Measurements from ENCODE around the gene SHMT1.
"Not testable (repeated sequence)": the region's sequence is repeated elsewhere in the genome, so short reads cannot be mapped to it uniquely, and the experiment has no call there.

DNA sequence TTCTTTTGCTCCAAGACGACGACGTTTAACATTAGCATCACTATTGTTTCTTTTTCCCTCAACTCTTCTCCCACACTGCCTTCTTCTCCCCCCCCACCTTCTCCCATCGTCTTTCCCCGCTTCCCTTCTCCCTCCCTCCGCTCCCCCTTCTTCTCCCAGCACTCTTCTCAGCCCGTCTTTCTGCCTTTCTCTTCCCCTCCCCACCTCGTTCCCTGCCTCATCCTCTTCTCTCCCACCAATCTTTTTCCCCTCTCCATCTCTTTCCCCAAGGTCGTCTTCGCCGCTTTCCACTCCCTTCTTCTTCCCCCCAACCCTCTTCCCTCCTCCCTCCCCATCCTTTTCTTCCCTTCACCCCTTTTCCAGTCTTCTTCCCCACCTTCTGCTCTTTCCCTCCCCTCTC, 47.4 kb upstream of the SHMT1 start:
- TF ChIP-seq, protein P1, sequence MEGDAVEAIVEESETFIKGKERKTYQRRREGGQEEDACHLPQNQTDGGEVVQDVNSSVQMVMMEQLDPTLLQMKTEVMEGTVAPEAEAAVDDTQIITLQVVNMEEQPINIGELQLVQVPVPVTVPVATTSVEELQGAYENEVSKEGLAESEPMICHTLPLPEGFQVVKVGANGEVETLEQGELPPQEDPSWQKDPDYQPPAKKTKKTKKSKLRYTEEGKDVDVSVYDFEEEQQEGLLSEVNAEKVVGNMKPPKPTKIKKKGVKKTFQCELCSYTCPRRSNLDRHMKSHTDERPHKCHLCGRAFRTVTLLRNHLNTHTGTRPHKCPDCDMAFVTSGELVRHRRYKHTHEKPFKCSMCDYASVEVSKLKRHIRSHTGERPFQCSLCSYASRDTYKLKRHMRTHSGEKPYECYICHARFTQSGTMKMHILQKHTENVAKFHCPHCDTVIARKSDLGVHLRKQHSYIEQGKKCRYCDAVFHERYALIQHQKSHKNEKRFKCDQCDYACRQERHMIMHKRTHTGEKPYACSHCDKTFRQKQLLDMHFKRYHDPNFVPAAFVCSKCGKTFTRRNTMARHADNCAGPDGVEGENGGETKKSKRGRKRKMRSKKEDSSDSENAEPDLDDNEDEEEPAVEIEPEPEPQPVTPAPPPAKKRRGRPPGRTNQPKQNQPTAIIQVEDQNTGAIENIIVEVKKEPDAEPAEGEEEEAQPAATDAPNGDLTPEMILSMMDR (IDR thresholded peaks at IDR 0.05) = not testable (repeated sequence)
- TF ChIP-seq POLR2A (IDR thresholded peaks at IDR 0.05) = not testable (repeated sequence)

Data from stomach (tissue), 4 donors.